Tibial artery (tissue), 4 donors: ENCODE measurements around the gene WDR20.
"Not testable (repeated sequence)": the region's sequence is repeated elsewhere in the genome, so short reads cannot be mapped to it uniquely, and the experiment has no call there.

Experiments used
- DNase-seq, 2 donors: peaks; one replicate each; pipeline ENCODE4 v3.0.0-alpha.2; 2019
- H3K27ac ChIP-seq, 2 donors: fragments of 200-600 bp; sonication (generic) in 1 of 2; 1 replicate in 1 of 2; 2 replicates in 1 of 2; pipeline ENCODE4 v1.5.1; 2018 to 2019; ENCODE audit warnings: mild to moderate bottlenecking in 1 of 2
- H3K27me3 ChIP-seq, 2 donors: fragments of 200-600 bp; sonication (generic) in 1 of 2; one replicate each; pipeline versions ENCODE4 v1.5.1 to v1.6.0; 2016 to 2019
- H3K36me3 ChIP-seq, 3 donors: fragments of 200-600 bp; sonication (generic) in 2 of 3; one replicate each; pipeline ENCODE4 v1.5.1; 2016 to 2019; ENCODE audit warnings: mild to moderate bottlenecking in 2 of 3
- H3K4me1 ChIP-seq, 4 donors: fragments of 200-600 bp; sonication (generic) in 2 of 4; 1 replicate in 3 of 4; 2 replicates in 1 of 4; pipeline ENCODE4 v1.5.1; 2016 to 2019
- H3K4me3 ChIP-seq, 2 donors: fragments of 200-600 bp; sonication (generic) in 1 of 2; 1 replicate in 1 of 2; 2 replicates in 1 of 2; pipeline ENCODE4 v1.5.1; 2018 to 2019; ENCODE audit warnings: mild to moderate bottlenecking in 2 of 2
- H3K9me3 ChIP-seq, 3 donors: fragments of 200-600 bp; sonication (generic) in 1 of 3; one replicate each; pipeline ENCODE4 v1.5.1; 2016 to 2019
- intact Hi-C: fragments of 100-400 bp; cut with DNase I; formaldehyde crosslinking; loops from one replicate; pipeline ENCODE4 v1.15.0; 2023; ENCODE audit warnings: low total_unique reads
- TF ChIP-seq, protein P1 (sequence below), 2 experiments: fragments of 200-600 bp in 1 of 2; fragments of 450-650 bp in 1 of 2; IDR thresholded peaks; one replicate each; pipeline ENCODE4 v1.5.1; 2017 to 2019; ENCODE audit warnings: antibody characterized with exemption in 2 of 2, mild to moderate bottlenecking in 1 of 2, moderate library complexity in 1 of 2

WDR20 gene

DNA sequence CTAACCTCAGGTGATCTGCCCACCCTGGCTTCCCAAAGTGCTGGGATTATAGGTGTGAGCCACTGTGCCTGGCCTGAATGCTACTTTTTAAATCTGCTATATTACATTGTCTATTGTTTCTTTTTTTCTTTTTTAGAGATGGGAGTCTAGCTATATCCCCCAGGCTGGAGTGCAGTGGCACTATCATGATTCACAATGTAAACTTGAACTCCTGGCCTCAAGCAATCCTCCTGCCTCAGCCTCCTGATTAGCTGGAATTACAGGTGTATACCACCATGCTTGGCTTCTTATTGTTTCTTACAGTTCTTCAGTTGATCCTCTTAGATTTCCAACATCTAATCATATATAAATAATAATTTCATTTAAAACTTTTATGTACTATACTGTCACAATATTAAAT lies 15.3 kb upstream of the WDR20 start:
- H3K9me3 ChIP-seq, result no peaks in the 10 kb centered on the region
- no peaks in the 10 kb centered on the region for H3K4me1 ChIP-seq
- H3K27ac ChIP-seq, result no peak overlapping the region
- TF ChIP-seq, protein P1, sequence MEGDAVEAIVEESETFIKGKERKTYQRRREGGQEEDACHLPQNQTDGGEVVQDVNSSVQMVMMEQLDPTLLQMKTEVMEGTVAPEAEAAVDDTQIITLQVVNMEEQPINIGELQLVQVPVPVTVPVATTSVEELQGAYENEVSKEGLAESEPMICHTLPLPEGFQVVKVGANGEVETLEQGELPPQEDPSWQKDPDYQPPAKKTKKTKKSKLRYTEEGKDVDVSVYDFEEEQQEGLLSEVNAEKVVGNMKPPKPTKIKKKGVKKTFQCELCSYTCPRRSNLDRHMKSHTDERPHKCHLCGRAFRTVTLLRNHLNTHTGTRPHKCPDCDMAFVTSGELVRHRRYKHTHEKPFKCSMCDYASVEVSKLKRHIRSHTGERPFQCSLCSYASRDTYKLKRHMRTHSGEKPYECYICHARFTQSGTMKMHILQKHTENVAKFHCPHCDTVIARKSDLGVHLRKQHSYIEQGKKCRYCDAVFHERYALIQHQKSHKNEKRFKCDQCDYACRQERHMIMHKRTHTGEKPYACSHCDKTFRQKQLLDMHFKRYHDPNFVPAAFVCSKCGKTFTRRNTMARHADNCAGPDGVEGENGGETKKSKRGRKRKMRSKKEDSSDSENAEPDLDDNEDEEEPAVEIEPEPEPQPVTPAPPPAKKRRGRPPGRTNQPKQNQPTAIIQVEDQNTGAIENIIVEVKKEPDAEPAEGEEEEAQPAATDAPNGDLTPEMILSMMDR (IDR thresholded peaks at IDR 0.05), result no peak
- no peak overlapping the region for H3K4me3 ChIP-seq
- intact Hi-C loops, result no loop called here
- H3K36me3 ChIP-seq, result no peaks in the 10 kb centered on the region
- DNase-seq, result no peak
- H3K27me3 ChIP-seq, result no peaks in the 10 kb centered on the region

DNA sequence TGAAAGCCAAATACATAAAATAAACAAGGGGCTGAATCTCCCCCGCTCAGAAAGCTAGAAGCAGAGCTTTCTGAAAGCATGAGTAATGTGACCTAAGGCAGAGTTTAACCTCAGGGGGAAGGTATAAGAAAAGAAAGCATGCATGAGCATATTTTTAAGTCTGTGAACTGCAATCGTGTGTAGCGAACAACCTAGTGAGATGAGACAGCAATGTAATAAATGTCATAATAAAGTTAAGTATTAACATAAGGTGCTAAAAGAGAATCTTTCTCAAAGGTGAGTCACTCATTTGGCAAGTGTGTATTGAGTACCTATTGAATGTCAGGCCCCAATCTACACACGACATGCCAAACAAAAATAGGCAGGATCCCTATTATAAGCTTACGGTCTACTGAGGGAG lies 14.2 kb upstream of the WDR20 start:
- H3K4me1 ChIP-seq, result no peaks in the 10 kb centered on the region
- no peaks in the 10 kb centered on the region for H3K36me3 ChIP-seq
- DNase-seq, result no peak
- TF ChIP-seq, protein P1 (IDR thresholded peaks at IDR 0.05), result no peak
- H3K27me3 ChIP-seq, result no peaks in the 10 kb centered on the region
- no peaks in the 10 kb centered on the region for H3K9me3 ChIP-seq
- H3K4me3 ChIP-seq, result no peak overlapping the region
- H3K27ac ChIP-seq, result no peak overlapping the region
- intact Hi-C loops, result no loop called here

DNA sequence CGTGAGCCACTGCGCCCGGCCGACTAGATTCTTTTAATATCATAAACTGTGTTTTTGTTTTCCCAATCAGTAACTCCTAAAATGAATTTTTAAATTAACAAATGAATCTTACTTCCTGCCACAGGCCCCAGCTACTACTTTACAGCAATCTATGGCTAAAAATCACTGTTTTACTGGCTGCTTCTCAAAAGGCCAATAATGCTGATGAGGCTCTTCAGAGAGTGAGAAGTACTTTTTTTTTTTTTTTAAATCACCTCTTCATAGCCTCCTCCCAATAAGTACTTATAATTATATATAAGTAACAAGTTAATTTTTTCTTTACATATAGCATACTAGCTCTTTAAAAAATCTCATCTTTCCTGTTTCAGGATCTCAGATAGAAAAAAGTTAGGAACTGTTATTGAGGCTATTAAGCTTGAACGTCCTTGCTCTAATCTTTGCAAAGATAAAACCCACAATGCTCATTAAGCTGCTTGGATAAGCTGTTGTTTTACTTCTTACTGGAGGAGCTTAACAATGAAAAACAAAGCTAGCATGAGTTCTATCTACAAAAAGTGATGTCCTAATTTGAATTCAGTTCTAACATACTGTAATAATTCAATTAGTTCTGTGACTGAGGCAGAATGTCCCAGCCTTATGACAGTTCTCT lies 12.8 kb upstream of the WDR20 start:
- DNase-seq, result no peak
- H3K27ac ChIP-seq, result no peak overlapping the region

DNA sequence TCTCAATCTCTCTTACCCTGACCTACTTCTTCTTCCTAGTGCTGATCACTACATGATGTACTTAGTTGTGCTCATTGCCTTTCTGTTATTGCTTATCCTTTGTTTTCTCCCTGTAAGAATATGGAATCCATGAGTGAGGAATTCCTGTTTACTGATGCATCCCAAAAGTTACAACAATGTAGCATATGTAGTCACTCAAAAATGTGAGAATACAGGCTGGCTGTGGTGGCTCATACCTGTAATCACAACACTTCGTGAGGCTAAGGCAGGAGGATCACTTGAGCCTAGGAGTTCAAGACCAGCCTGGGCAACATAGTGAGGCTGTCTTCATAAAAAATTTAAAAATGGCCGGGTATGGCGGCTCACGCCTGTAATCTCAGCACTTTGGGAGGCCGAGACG lies 8.0 kb upstream of the WDR20 start:
- H3K27me3 ChIP-seq, result no peaks in the 10 kb centered on the region
- H3K4me3 ChIP-seq, result no peak overlapping the region
- TF ChIP-seq, protein P1 (IDR thresholded peaks at IDR 0.05), result no peak
- no peaks in the 10 kb centered on the region for H3K4me1 ChIP-seq
- no peaks in the 10 kb centered on the region for H3K9me3 ChIP-seq
- H3K36me3 ChIP-seq, result peaks cover 0 to 19% (median 0%) of the 10 kb centered on the region in 3 donors
- no peak overlapping the region for H3K27ac ChIP-seq
- DNase-seq, result no peak
- intact Hi-C loops, result no loop called here

More for the DNA sequence above, 12.8 kb upstream of the WDR20 start:
- intact Hi-C loops, result no loop called here
- Histone ChIP-seq H3K9me3 (no peaks in the 10 kb centered on the region), H3K4me1 (no peaks in the 10 kb centered on the region), H3K36me3 (no peaks in the 10 kb centered on the region), H3K4me3 (no peak overlapping the region), H3K27me3 (no peaks in the 10 kb centered on the region)
- TF ChIP-seq, protein P1 (IDR thresholded peaks at IDR 0.05), result no peak

DNA sequence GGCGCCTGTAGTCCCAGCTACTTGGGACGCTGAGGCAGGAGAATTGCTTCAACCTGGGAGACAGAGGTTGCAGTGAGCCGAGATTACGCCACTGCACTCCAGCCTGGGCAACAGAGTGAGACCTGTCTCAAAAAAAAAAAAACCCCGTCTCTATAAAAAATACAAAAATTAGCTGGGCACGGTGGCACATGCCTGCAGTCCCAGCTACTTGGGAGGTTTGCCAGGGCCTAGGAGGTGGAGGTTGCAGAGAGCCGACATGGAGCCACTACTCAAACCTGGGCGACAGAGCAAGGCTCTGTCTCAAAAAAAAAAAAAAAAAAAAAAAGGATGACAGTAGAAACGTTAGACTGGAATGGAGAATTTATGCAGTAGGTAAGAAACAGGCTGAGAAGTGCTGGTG lies 5.7 kb upstream of the WDR20 start:
- intact Hi-C loops, result not testable (repeated sequence)

DNA sequence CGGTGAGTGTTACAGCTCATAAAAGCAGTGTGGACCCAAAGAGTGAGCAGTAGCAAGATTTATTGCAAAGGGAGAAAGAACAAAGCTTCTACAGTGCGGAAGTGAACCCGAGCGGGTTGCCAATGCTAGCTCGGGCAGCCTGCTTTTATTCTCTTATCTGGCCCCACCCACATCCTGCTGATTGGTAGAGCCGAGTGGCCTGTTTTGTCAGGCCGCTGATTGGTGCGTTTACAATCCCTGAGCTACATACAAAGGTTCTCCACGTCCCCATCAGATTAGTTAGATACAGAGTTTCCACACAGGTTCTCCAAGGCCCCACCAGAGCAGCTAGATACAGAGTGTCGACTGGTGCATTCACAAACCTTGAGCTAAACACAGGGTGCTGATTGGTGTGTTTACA lies 5.0 kb upstream of the WDR20 start:
- H3K27ac ChIP-seq, H3K4me3 ChIP-seq, intact Hi-C loops, H3K4me1 ChIP-seq, H3K27me3 ChIP-seq, DNase-seq, H3K9me3 ChIP-seq: not testable (repeated sequence)
- H3K36me3 ChIP-seq, result peaks cover 0 to 19% (median 0%) of the 10 kb centered on the region in 3 donors

More for the DNA sequence above, 5.7 kb upstream of the WDR20 start:
- DNase-seq, H3K9me3 ChIP-seq, H3K27ac ChIP-seq, H3K4me3 ChIP-seq, H3K27me3 ChIP-seq, H3K4me1 ChIP-seq: not testable (repeated sequence)
- H3K36me3 ChIP-seq, result peaks cover 0 to 19% (median 0%) of the 10 kb centered on the region in 3 donors

DNA sequence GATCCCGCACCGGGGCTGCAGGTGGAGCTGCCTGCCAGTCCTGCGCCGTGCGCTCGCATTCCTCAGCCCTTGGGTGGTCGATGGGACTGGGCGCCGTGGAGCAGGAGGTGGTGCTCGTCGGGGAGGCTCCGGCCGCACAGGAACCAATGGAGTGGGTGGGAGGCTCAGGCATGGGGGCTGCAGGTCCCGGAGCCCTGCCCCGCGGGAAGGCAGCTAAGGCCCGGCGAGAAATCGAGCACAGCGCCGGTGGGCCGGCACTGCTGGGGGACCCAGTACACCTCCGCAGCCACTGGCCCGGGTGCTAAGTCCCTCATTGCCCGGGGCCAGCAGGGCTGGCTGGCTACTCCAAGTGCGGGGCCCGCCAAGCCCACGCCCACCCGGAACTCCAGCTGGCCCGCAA lies 4.2 kb upstream of the WDR20 start:
- H3K36me3 ChIP-seq, result peaks cover 0 to 19% (median 0%) of the 10 kb centered on the region in 3 donors
- DNase-seq, H3K4me3 ChIP-seq, intact Hi-C loops, H3K27ac ChIP-seq, H3K27me3 ChIP-seq, H3K4me1 ChIP-seq, H3K9me3 ChIP-seq: not testable (repeated sequence)
